T-cell (primary cell): ENCODE results near the gene C11orf54. TPM values are rescaled to one million over a fixed set of nuclear protein-coding genes. Genes with fewer than 3 reads are reported as not detected.
A peak's percentile ranks its signal among the peaks of the same experiment; 100 is the strongest.
"Not testable (repeated sequence)": the region's sequence is repeated elsewhere in the genome, so short reads cannot be mapped to it uniquely, and the experiment has no call there.

Source experiments
- ATAC-seq, 4 experiments: fragments of 200-7000 bp in 3 of 4; fragments of 150-1000 bp in 1 of 4; cut with Tn5 transposase; replicated peaks in 1 of 4; 1 replicate in 3 of 4; 2 replicates in 1 of 4; pipeline ENCODE4 v1.10.0; 2021; ENCODE audit warnings: moderate library complexity in 3 of 4, mild to moderate bottlenecking in 2 of 4, moderate number of reproducible peaks in 1 of 4
- CTCF ChIA-PET, 2 donors: fragments of 300-600 bp; sonication (Branson Sonifier 250); formaldehyde crosslinking; loops; one replicate each; lab custom pipeline; 2022; ENCODE audit warnings: antibody characterized with exemption in 2 of 2; lab: Charles Lee
- POLR2A ChIA-PET, 2 donors: fragments of 300-600 bp; sonication (Branson Sonifier 250); formaldehyde crosslinking; loops; one replicate each; lab custom pipeline; 2022; ENCODE audit warnings: antibody characterized with exemption in 2 of 2; lab: Charles Lee
- DNase-seq, 35 experiments: peaks; one replicate each; pipeline versions ENCODE4 v3.0.0 to v3.0.0-alpha.2; 2013 to 2023
- H3K27ac ChIP-seq: one replicate; pipeline ENCODE4 v1.5.1; 2013; ENCODE audit warnings: low read length
- H3K27me3 ChIP-seq, 2 experiments: replicated peaks in 1 of 2; 1 replicate in 1 of 2; 2 replicates in 1 of 2; pipeline versions ENCODE4 v1.6.1 to v1.7.0; 2013; ENCODE audit warnings: low read length in 1 of 2, mixed read lengths in 1 of 2; ENCODE audit not compliant: control insufficient read depth in 2 of 2, insufficient read depth in 2 of 2; ENCODE audit errors: extremely low read depth in 1 of 2
- H3K36me3 ChIP-seq, 2 donors: 1 replicate in 1 of 2; 2 replicates in 1 of 2; pipeline versions ENCODE4 v1.6.1 to v1.7.0; 2013; ENCODE audit warnings: low read length in 1 of 2; ENCODE audit not compliant: control insufficient read depth in 2 of 2, insufficient read depth in 1 of 2; ENCODE audit errors: extremely low read depth in 1 of 2
- H3K4me1 ChIP-seq, 2 experiments: 1 replicate in 1 of 2; 2 replicates in 1 of 2; pipeline versions ENCODE4 v1.6.1 to v1.7.0; 2013; ENCODE audit warnings: low read length in 2 of 2, mixed read lengths in 1 of 2; ENCODE audit not compliant: insufficient read depth in 2 of 2, control insufficient read depth in 1 of 2; ENCODE audit errors: extremely low read depth in 1 of 2
- H3K4me3 ChIP-seq, 2 donors: 1 replicate in 1 of 2; 2 replicates in 1 of 2; pipeline versions ENCODE4 v1.5.1 to v1.7.0; 2013; ENCODE audit warnings: mild to moderate bottlenecking in 2 of 2, low read length in 1 of 2, moderate library complexity in 1 of 2; ENCODE audit not compliant: control insufficient read depth in 1 of 2; ENCODE audit errors: extremely low read depth in 1 of 2
- H3K9me3 ChIP-seq: 2 replicates; pipeline ENCODE4 v1.7.0; 2013
- H3K27ac Mint-ChIP-seq, 2 donors: one replicate each; pipeline ENCODE4 v1.8.0; 2020 to 2021; ENCODE audit warnings: mild to moderate bottlenecking in 2 of 2, mixed read lengths in 2 of 2
- H3K27me3 Mint-ChIP-seq, 2 donors: one replicate each; pipeline ENCODE4 v1.8.0; 2021 to 2022; ENCODE audit warnings: mixed read lengths in 2 of 2
- H3K36me3 Mint-ChIP-seq: one replicate; pipeline ENCODE4 v1.8.0; 2021; ENCODE audit warnings: mixed read lengths
- H3K4me1 Mint-ChIP-seq, 3 donors: one replicate each; pipeline ENCODE4 v1.8.0; 2020 to 2022; ENCODE audit warnings: mixed read lengths in 3 of 3, mild to moderate bottlenecking in 1 of 3
- H3K4me3 Mint-ChIP-seq, 3 donors: one replicate each; pipeline ENCODE4 v1.8.0; 2020 to 2022; ENCODE audit warnings: mild to moderate bottlenecking in 3 of 3, mixed read lengths in 3 of 3, moderate library complexity in 3 of 3
- H3K9me3 Mint-ChIP-seq, 3 donors: one replicate each; pipeline ENCODE4 v1.8.0; 2020 to 2022; ENCODE audit warnings: mixed read lengths in 3 of 3
- WGBS: methylation state at CpG from one replicate; pipeline ENCODE4 v1.1.5; 2013; ENCODE audit warnings: missing lambda C conversion rate; ENCODE audit not compliant: insufficient coverage; 5-methylcytosine and 5-hydroxymethylcytosine counted together
- total RNA-seq, 35 experiments: library from RNA in 6 of 35; stranded (reverse) in 6 of 35; fragments of 120-200 nt in 1 of 35; gene quantifications; one replicate each; pipeline versions ENCODE4 v1.2.1 to v1.2.4 and lab custom pipeline; 2013 to 2026

Gene C11orf54
- total RNA-seq, 5 donors from 2014 or later (not counting 1 experiment from before 2014, with no cell fraction given): 15.3 to 30.8 (median 27.4) TPM

GRCh38 chr11:93741882-93742226 is 382 bp downstream of the C11orf54 start:
- Mint-ChIP-seq H3K27me3 (no peaks in the 10 kb centered on the region), H3K27ac (peak overlapping the region; percentile 100), H3K36me3 (peaks cover 36% of the 10 kb centered on the region), H3K9me3 (no peaks in the 10 kb centered on the region), H3K4me3 (peak overlapping the region; percentile 100), H3K4me1 (peaks cover 68 to 81% (median 71%) of the 10 kb centered on the region in 3 donors)
- ATAC-seq (peak; percentile 4 to 30 (median 18)), DNase-seq (peak in 1 of 35 experiments; percentile 8)
- H3K9me3 ChIP-seq: no peaks in the 10 kb centered on the region
- WGBS: 0% methylated on average over 3 of the region's 8 CpGs
- H3K4me1 ChIP-seq: peaks cover 22 to 32% of the 10 kb centered on the region in 2 experiments
- no peaks in the 10 kb centered on the region for H3K27me3 ChIP-seq
- ChIA-PET CTCF (interaction anchor here (0.5 to 3.5 kb wide), 10 partner anchors 9 to 89 kb away, joined by 3 to 37 read pairs (median 4); partner anchors contain the start of gene MED17 (in 2 of the 2)), POLR2A (interaction anchor here (0.6 to 3.8 kb wide), 16 partner anchors 9 to 1326 kb away, joined by 3 to 41 read pairs (median 4); partner anchors contain the start of genes CEP295 (in 1 of the 2), MED17 (in 1 of the 2) and PANX1 (in 1 of the 2))
- H3K36me3 ChIP-seq: peaks cover 3 to 30% of the 10 kb centered on the region in 2 donors
- peak overlapping the region; percentile 93 for H3K27ac ChIP-seq
- H3K4me3 ChIP-seq: peak overlapping the region; percentile 78 to 95

GRCh38 chr11:93743291-93743690 is 1.8 kb downstream of the C11orf54 start:
- Mint-ChIP-seq H3K36me3 (peaks cover 26% of the 10 kb centered on the region), H3K27me3 (no peaks in the 10 kb centered on the region), H3K9me3 (no peaks in the 10 kb centered on the region), H3K27ac (peak overlapping the region in 1 of 2 donors; percentile 39), H3K4me3 (peak overlapping the region; percentile 64 to 100 (median 65)), H3K4me1 (peaks cover 57 to 66% (median 62%) of the 10 kb centered on the region in 3 donors)
- ChIA-PET POLR2A (interaction anchor here in 1 of 2 donors (3.8 kb wide), 1 partner anchor 41 kb away, joined by 41 read pairs; the partner anchor contains the start of gene MED17), CTCF (interaction anchor here in 1 of 2 donors (1.7 kb wide), 1 partner anchor 41 kb away, joined by 4 read pairs; the partner anchor contains the start of gene MED17)
- H3K36me3 ChIP-seq: peaks cover 3 to 17% of the 10 kb centered on the region in 2 donors
- peaks cover 22 to 23% of the 10 kb centered on the region in 2 experiments for H3K4me1 ChIP-seq
- no peak overlapping the region for H3K4me3 ChIP-seq
- DNase-seq: no peak
- WGBS: 96% methylated on average over 16 of the region's 23 CpGs
- H3K27ac ChIP-seq: no peak overlapping the region
- ATAC-seq: no peak
- H3K27me3 ChIP-seq: no peaks in the 10 kb centered on the region
- H3K9me3 ChIP-seq: no peaks in the 10 kb centered on the region

GRCh38 chr11:93744669-93745004 is 3.2 kb downstream of the C11orf54 start:
- Mint-ChIP-seq H3K36me3 (peaks cover 17% of the 10 kb centered on the region), H3K27ac (no peak overlapping the region), H3K9me3 (no peaks in the 10 kb centered on the region), H3K4me3 (peak overlapping the region in 1 of 3 donors; percentile 39), H3K27me3 (no peaks in the 10 kb centered on the region), H3K4me1 (peaks cover 44 to 53% (median 48%) of the 10 kb centered on the region in 3 donors)
- H3K9me3 ChIP-seq: no peaks in the 10 kb centered on the region
- DNase-seq: no peak
- peaks cover 10 to 17% of the 10 kb centered on the region in 2 experiments for H3K4me1 ChIP-seq
- no peaks in the 10 kb centered on the region for H3K27me3 ChIP-seq
- H3K4me3 ChIP-seq: no peak overlapping the region
- ATAC-seq: no peak
- WGBS: no CpG with 5 or more reads among the region's 7 CpGs
- H3K36me3 ChIP-seq: peaks cover 4 to 15% of the 10 kb centered on the region in 2 donors
- ChIA-PET POLR2A (no interaction called here), CTCF (no interaction called here)
- H3K27ac ChIP-seq: no peak overlapping the region

- H3K9me3 Mint-ChIP-seq, H3K9me3 ChIP-seq, ATAC-seq, H3K27me3 ChIP-seq, DNase-seq, CTCF ChIA-PET, H3K4me3 ChIP-seq, H3K27ac ChIP-seq, H3K27ac Mint-ChIP-seq, H3K27me3 Mint-ChIP-seq: not testable (repeated sequence)
- H3K36me3 Mint-ChIP-seq: peaks cover 18% of the 10 kb centered on the region
- H3K4me1 ChIP-seq: peaks cover 5 to 13% of the 10 kb centered on the region in 2 experiments
- peak overlapping the region in 1 of 3 donors; percentile 39 for H3K4me3 Mint-ChIP-seq
- H3K4me1 Mint-ChIP-seq: peaks cover 38 to 47% (median 43%) of the 10 kb centered on the region in 3 donors
- POLR2A ChIA-PET: interaction anchor here (0.6 to 0.7 kb wide), 2 partner anchors 11 to 674 kb away, joined by 3 read pairs; no protein-coding TSS in a partner anchor
- no CpG with 5 or more reads among the region's 12 CpGs for whole genome bisulfite sequencing
- H3K36me3 ChIP-seq: peaks cover 4 to 15% of the 10 kb centered on the region in 2 donors
Observed at GRCh38 chr11:93745005-93745755, 3.7 kb downstream of the C11orf54 start.

- no peak overlapping the region for H3K27ac ChIP-seq
- Mint-ChIP-seq H3K27me3 (no peaks in the 10 kb centered on the region), H3K4me3 (no peak overlapping the region)
Observed at GRCh38 chr11:93746101-93746500, 4.6 kb downstream of the C11orf54 start.

GRCh38 chr11:93747122-93747521 is 5.7 kb downstream of the C11orf54 start:
- Histone ChIP-seq H3K9me3 (no peaks in the 10 kb centered on the region), H3K4me3 (no peak overlapping the region), H3K27ac (no peak overlapping the region), H3K4me1 (peaks cover 4 to 7% of the 10 kb centered on the region in 2 experiments), H3K36me3 (peaks cover 4 to 15% of the 10 kb centered on the region in 2 donors), H3K27me3 (no peaks in the 10 kb centered on the region)
- no peaks in the 10 kb centered on the region for H3K27me3 Mint-ChIP-seq
- peaks cover 23% of the 10 kb centered on the region for H3K36me3 Mint-ChIP-seq
- H3K4me1 Mint-ChIP-seq: peaks cover 25 to 33% (median 31%) of the 10 kb centered on the region in 3 donors
- ATAC-seq: no peak
- POLR2A ChIA-PET: interaction anchor here in 1 of 2 donors (0.6 kb wide), 1 partner anchor 1309 kb away, joined by 4 read pairs; no protein-coding TSS in a partner anchor
- no peak overlapping the region for H3K27ac Mint-ChIP-seq
- H3K4me3 Mint-ChIP-seq: no peak overlapping the region
- H3K9me3 Mint-ChIP-seq: no peaks in the 10 kb centered on the region
- WGBS: no CpG with 5 or more reads among the region's 1 CpG
- CTCF ChIA-PET: no interaction called here
- DNase-seq: no peak

More at GRCh38 chr11:93746101-93746500, 4.6 kb downstream of the C11orf54 start:
- Histone ChIP-seq H3K4me3 (no peak overlapping the region), H3K36me3 (peaks cover 4 to 15% of the 10 kb centered on the region in 2 donors), H3K9me3 (no peaks in the 10 kb centered on the region), H3K27me3 (no peaks in the 10 kb centered on the region), H3K4me1 (peaks cover 4 to 11% of the 10 kb centered on the region in 2 experiments)
- no peak for ATAC-seq
- Mint-ChIP-seq H3K27ac (no peak overlapping the region), H3K4me1 (peaks cover 35 to 41% (median 38%) of the 10 kb centered on the region in 3 donors), H3K9me3 (no peaks in the 10 kb centered on the region), H3K36me3 (peaks cover 21% of the 10 kb centered on the region)
- ChIA-PET POLR2A (interaction anchor here in 1 of 2 donors (0.7 kb wide), 1 partner anchor 674 kb away, joined by 3 read pairs; no protein-coding TSS in a partner anchor), CTCF (no interaction called here)
- DNase-seq: no peak
- no CpG with 5 or more reads among the region's 2 CpGs for WGBS
